HFFc6 (cell line): ENCODE data around the gene ADIPOR1. TPM values are rescaled to one million over a fixed set of nuclear protein-coding genes. Genes with fewer than 3 reads are reported as not detected.
A peak's percentile ranks its signal among the peaks of the same experiment; 100 is the strongest.

Experiments used
- DNase-seq: peaks from one replicate; pipeline ENCODE4 v3.0.0-alpha.2; 2018
- H3K27ac Mint-ChIP-seq: 2 replicates; pipeline ENCODE4 v1.8.0; 2020; ENCODE audit warnings: mild to moderate bottlenecking, mixed read lengths
- H3K27me3 Mint-ChIP-seq: 2 replicates; pipeline ENCODE4 v1.8.0; 2021; ENCODE audit warnings: mild to moderate bottlenecking, moderate library complexity, mixed read lengths; ENCODE audit not compliant: insufficient read depth
- H3K36me3 Mint-ChIP-seq: 2 replicates; pipeline ENCODE4 v1.8.0; 2021; ENCODE audit warnings: low read depth, mixed read lengths
- H3K4me1 Mint-ChIP-seq: 2 replicates; pipeline ENCODE4 v1.8.0; 2020; ENCODE audit warnings: low read depth, mixed read lengths
- H3K4me3 Mint-ChIP-seq: 2 replicates; pipeline ENCODE4 v1.8.0; 2020; ENCODE audit warnings: mild to moderate bottlenecking, moderate library complexity, mixed read lengths
- H3K9me3 Mint-ChIP-seq: 2 replicates; pipeline ENCODE4 v1.8.0; 2020; ENCODE audit warnings: mild to moderate bottlenecking, mixed read lengths
- total RNA-seq, 6 experiments: library from RNA; stranded (reverse); fragmentation: NEBNext Ultra II Directional; extraction: Animal tissue kit (Norgen Biotek cat#: 25700); gene quantifications; 2 replicates in 1 of 6; 3 replicates in 5 of 6; pipeline ENCODE4 v1.2.3, GENCODE V29; 2021
- TF ChIP-seq, protein P1 (sequence below): fragments of 200-600 bp; sonication (generic); IDR thresholded peaks from 2 replicates; pipeline ENCODE4 v1.5.0; 2021; ENCODE audit warnings: antibody characterized with exemption, mild to moderate bottlenecking

ADIPOR1 gene
- total RNA-seq, 6 experiments from 2014 or later: 90.5 to 123 (median 103) TPM

DNA sequence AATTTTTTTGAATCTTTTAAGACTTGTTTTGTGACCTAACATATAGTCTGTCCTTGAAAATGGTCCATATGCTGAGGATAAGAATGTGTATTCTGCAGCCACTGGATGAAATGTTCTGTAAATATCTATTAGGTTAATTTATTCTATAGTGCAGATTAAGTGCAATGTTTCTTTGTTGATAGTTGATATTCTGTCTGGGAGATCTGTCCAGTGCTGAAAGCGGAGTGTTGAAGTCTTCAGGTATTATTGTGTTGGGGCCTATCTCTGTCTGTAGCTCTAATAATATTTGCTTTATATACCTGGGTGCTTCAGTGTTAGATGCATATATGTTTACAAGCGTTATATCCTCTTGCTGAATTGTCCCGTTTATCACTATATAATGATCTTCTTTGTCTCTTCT lies 23.4 kb downstream of the ADIPOR1 start:
- Mint-ChIP-seq H3K27me3 (peaks cover 1% of the 10 kb centered on the region), H3K4me3 (no peak overlapping the region), H3K4me1 (no peaks in the 10 kb centered on the region), H3K36me3 (0 out of 2 replicates have a peak, but pooled peaks cover 4% of the 10 kb centered on the region), H3K27ac (no peak overlapping the region), H3K9me3 (peaks cover 5% of the 10 kb centered on the region)
- TF ChIP-seq, protein P1, sequence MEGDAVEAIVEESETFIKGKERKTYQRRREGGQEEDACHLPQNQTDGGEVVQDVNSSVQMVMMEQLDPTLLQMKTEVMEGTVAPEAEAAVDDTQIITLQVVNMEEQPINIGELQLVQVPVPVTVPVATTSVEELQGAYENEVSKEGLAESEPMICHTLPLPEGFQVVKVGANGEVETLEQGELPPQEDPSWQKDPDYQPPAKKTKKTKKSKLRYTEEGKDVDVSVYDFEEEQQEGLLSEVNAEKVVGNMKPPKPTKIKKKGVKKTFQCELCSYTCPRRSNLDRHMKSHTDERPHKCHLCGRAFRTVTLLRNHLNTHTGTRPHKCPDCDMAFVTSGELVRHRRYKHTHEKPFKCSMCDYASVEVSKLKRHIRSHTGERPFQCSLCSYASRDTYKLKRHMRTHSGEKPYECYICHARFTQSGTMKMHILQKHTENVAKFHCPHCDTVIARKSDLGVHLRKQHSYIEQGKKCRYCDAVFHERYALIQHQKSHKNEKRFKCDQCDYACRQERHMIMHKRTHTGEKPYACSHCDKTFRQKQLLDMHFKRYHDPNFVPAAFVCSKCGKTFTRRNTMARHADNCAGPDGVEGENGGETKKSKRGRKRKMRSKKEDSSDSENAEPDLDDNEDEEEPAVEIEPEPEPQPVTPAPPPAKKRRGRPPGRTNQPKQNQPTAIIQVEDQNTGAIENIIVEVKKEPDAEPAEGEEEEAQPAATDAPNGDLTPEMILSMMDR: no peak
- no peak for DNase-seq

DNA sequence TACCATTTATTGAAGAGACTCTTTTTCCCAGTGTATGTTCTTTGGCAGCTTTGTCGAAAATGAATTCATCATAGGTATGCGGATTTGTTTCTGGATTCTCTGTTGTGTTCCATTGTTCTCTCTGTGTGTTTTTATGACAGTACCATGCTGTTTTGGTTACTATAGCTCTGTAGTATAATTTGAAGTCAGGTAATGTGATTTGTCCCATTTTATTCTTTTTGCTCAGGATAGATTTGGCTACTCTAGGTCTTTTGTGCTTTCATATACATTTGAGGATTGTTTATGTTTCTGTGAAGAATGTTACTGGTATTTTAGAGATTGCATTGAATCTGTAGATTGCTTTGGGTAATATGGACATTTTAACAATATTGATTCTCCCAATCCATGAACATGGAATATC lies 25.6 kb downstream of the ADIPOR1 start:
- Mint-ChIP-seq H3K27ac (no peak overlapping the region), H3K9me3 (peaks cover 5% of the 10 kb centered on the region), H3K36me3 (0 out of 2 replicates have a peak, but pooled peaks cover 4% of the 10 kb centered on the region), H3K4me3 (no peak overlapping the region), H3K4me1 (no peaks in the 10 kb centered on the region), H3K27me3 (peaks cover 1% of the 10 kb centered on the region)
- no peak for DNase-seq
- TF ChIP-seq, protein P1: no peak

DNA sequence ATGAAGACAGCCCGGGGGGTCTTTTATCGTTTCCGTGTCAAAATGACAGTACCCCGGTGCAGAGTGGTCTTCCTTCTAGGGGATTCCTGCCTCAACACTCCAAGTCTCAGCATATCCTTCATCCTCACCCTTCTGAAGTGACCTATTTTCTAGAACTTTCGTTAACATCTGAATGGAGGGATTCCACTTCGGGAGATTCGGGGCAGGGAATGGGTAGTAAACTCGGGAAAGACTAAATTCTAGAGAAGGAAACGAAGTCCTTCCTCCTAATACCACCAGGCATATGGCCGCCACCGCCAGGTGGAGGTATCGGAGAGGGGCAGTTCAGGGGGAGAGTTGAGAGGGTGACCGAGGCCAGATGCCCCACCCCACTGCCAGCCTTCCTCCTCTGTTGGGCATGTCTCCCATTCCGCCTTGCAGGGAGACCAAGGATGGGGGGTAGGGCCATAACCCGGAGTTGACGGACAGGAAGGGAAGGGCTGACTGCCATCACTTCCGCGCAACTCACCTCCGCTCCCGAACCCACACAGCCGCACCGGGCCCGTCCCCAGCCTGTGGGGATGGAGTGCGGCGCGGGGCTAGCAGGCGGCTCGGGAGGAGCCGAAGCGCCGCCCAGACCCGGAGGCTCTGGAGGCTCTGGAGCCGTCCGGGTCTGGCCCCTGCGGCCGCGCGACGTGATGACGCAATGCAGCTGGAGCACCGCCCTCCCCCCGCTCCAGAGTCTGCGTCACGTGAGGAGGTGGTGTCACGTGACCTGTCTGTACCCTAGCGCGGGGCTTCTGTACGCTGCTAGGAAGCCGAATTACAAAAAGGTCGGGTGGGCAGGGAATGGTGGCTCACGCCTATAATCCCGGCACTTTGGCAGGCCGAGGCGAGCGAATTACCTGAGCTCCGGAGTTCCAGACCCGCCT lies 31.3 kb downstream of the ADIPOR1 start, which contains the start of gene KLHL12:
Gene KLHL12 (minus strand): TSS at position 654 of the 911 bp plus-strand sequence. CDS start 2,072 bp downstream, outside the sequence.
- peak; percentile 93 for DNase-seq
- peak within 1 kb of the TSS; percentile 90 for H3K27ac Mint-ChIP-seq
- peak within 1 kb of the TSS; percentile 96 for H3K4me3 Mint-ChIP-seq
- TF ChIP-seq, protein P1: peak; percentile 78
- peaks cover 4% of the 10 kb centered on the region; the same call in 1 of the 2 replicates for H3K36me3 Mint-ChIP-seq
- H3K9me3 Mint-ChIP-seq: no peaks in the 10 kb centered on the region
- no peaks in the 10 kb centered on the region; the same call in 1 of the 2 replicates for H3K27me3 Mint-ChIP-seq
- peaks cover 29% of the 10 kb centered on the region for H3K4me1 Mint-ChIP-seq

DNA sequence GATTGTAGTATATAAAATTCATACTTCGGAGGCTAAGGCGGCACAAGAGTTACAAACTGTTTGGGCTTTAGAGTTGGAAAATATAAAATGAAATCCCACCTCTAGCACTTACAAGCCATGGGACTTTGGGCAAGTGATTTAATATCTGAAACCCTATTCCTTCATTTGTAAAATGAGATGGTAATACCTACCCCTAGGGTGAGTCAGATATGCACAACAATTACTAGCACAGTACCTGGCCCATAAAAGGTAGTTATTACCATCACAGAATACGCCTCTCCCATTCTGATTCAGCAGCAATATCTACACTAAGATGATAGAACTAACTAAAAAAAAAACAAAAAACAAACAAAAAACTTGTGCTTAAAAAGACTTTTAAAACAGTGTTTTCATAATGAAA lies 34.6 kb downstream of the ADIPOR1 start:
- no peak overlapping the region for H3K4me3 Mint-ChIP-seq
- no peaks in the 10 kb centered on the region for H3K27me3 Mint-ChIP-seq
- TF ChIP-seq, protein P1: no peak
- H3K9me3 Mint-ChIP-seq: no peaks in the 10 kb centered on the region
- H3K36me3 Mint-ChIP-seq: peaks cover 4% of the 10 kb centered on the region; the same call in 1 of the 2 replicates
- no peak for DNase-seq
- no peak overlapping the region for H3K27ac Mint-ChIP-seq
- H3K4me1 Mint-ChIP-seq: peaks cover 29% of the 10 kb centered on the region

DNA sequence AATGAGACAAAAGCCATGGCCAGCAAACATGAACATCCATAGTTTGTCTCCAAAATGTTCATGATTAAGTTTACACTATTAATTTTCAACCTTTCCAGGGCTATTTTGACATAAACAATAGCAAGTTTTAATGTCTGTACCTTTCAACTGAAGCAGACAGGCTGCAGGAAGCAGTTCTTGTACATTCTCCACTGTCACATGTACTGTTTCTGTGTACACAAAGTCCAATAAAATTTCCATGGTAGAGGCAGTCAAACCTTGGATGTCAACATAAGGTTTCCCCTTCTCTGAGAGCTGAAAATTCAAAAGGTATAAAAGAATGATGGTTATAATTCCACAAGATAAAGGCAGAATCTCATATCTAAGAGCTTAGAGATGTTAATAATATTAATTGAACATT lies 38.5 kb downstream of the ADIPOR1 start:
- H3K27ac Mint-ChIP-seq: no peak overlapping the region
- peaks cover 14% of the 10 kb centered on the region for H3K4me1 Mint-ChIP-seq
- H3K27me3 Mint-ChIP-seq: no peaks in the 10 kb centered on the region
- no peaks in the 10 kb centered on the region for H3K9me3 Mint-ChIP-seq
- TF ChIP-seq, protein P1: no peak
- H3K36me3 Mint-ChIP-seq: peaks cover 10% of the 10 kb centered on the region
- DNase-seq: no peak
- no peak overlapping the region for H3K4me3 Mint-ChIP-seq
